ENCODE results near the gene AMACR.
A peak's percentile ranks its signal among the peaks of the same experiment; 100 is the strongest.
"Not testable (repeated sequence)": the region's sequence is repeated elsewhere in the genome, so short reads cannot be mapped to it uniquely, and the experiment has no call there.

Gene AMACR

GRCh38 chr5:34037726-34038125 lies 29.9 kb upstream of the AMACR start:
- no peak for DNase-seq (ENCODE audit: low spot score)

- DNase-seq (ENCODE audit: low spot score), result no peak
Measured at GRCh38 chr5:34035756-34036155, 27.9 kb upstream of the AMACR start.

- no peak for DNase-seq (ENCODE audit: low spot score)
Measured at GRCh38 chr5:34034534-34035327, 26.9 kb upstream of the AMACR start.

GRCh38 chr5:34031966-34032365 lies 24.1 kb upstream of the AMACR start:
- DNase-seq (ENCODE audit: low spot score), result no peak

- no peak for DNase-seq (ENCODE audit: low spot score)
Measured at GRCh38 chr5:34031117-34031516, 23.3 kb upstream of the AMACR start.

- not testable (repeated sequence) for DNase-seq (ENCODE audit: low spot score)
Measured at GRCh38 chr5:34030585-34030984, 22.7 kb upstream of the AMACR start.

- DNase-seq (ENCODE audit: low spot score), result no peak
Measured at GRCh38 chr5:34030048-34030447, 22.2 kb upstream of the AMACR start.

- DNase-seq (ENCODE audit: low spot score), result no peak
Measured at GRCh38 chr5:34028349-34028748, 20.5 kb upstream of the AMACR start.

GRCh38 chr5:34026089-34026761 lies 18.4 kb upstream of the AMACR start:
- no peak for DNase-seq (ENCODE audit: low spot score)

- DNase-seq (ENCODE audit: low spot score), result peak; percentile 26
Measured at GRCh38 chr5:34022121-34022705, 14.4 kb upstream of the AMACR start.

- DNase-seq (ENCODE audit: low spot score), result no peak
Measured at GRCh38 chr5:34021334-34021733, 13.5 kb upstream of the AMACR start.

GRCh38 chr5:34020726-34021125 lies 12.9 kb upstream of the AMACR start:
- no peak for DNase-seq (ENCODE audit: low spot score)

- no peak for DNase-seq (ENCODE audit: low spot score)
Measured at GRCh38 chr5:34017254-34017653, 9.4 kb upstream of the AMACR start.

GRCh38 chr5:34016750-34017149 lies 8.9 kb upstream of the AMACR start:
- DNase-seq (ENCODE audit: low spot score), result no peak

- DNase-seq (ENCODE audit: low spot score), result no peak
Measured at GRCh38 chr5:34016222-34016621, 8.4 kb upstream of the AMACR start.

- no peak for DNase-seq (ENCODE audit: low spot score)
Measured at GRCh38 chr5:34015120-34015822, 7.4 kb upstream of the AMACR start.

- DNase-seq (ENCODE audit: low spot score), result no peak
Measured at GRCh38 chr5:34014626-34015025, 6.8 kb upstream of the AMACR start.

GRCh38 chr5:34013547-34013946 lies 5.7 kb upstream of the AMACR start:
- DNase-seq (ENCODE audit: low spot score), result no peak

- no peak for DNase-seq (ENCODE audit: low spot score)
Measured at GRCh38 chr5:34012791-34013190, 4.9 kb upstream of the AMACR start.

- no peak for DNase-seq (ENCODE audit: low spot score)
Measured at GRCh38 chr5:34011536-34011935, 3.7 kb upstream of the AMACR start.

- not testable (repeated sequence) for DNase-seq (ENCODE audit: low spot score)
Measured at GRCh38 chr5:34010146-34010545, 2.3 kb upstream of the AMACR start.

- no peak for DNase-seq (ENCODE audit: low spot score)
Measured at GRCh38 chr5:34009610-34010009, 1.8 kb upstream of the AMACR start.

GRCh38 chr5:34008802-34009201 lies 952 bp upstream of the AMACR start:
- no peak for DNase-seq (ENCODE audit: low spot score)

Data from CD4-positive, alpha-beta T cell treated with Interleukin-6 at 100 ng/mL for 8 hours (primary cell).